K562 (cell line): ENCODE data around the gene PBX4. TPM values are rescaled to one million over a fixed set of nuclear protein-coding genes. Genes with fewer than 3 reads are reported as not detected.

ENCODE experiments used
- ARID2 ChIP-seq: fragments of 450-650 bp; IDR thresholded peaks from 2 replicates; pipeline ENCODE4 v1.6.1; 2017; ENCODE audit warnings: antibody characterized with exemption, mild to moderate bottlenecking
- BRD9 ChIP-seq: fragments of 450-650 bp; IDR thresholded peaks from 2 replicates; pipeline ENCODE4 v1.6.1; 2018; ENCODE audit warnings: low read depth; ENCODE audit not compliant: partially characterized antibody
- CBFB ChIP-seq: sonication (generic); formaldehyde crosslinking; IDR thresholded peaks from 2 replicates; pipeline ENCODE4 v1.4.0; 2020; ENCODE audit warnings: mild to moderate bottlenecking, missing genetic modification reagents
- EWSR1 ChIP-seq: fragments of 450-650 bp; IDR thresholded peaks from 2 replicates; pipeline ENCODE4 v1.6.1; 2018; ENCODE audit warnings: borderline replicate concordance, mild to moderate bottlenecking, low read depth, moderate library complexity; ENCODE audit not compliant: partially characterized antibody
- FOXJ2 ChIP-seq: fragments of 200-800 bp; sonication (Bioruptor generic); IDR thresholded peaks from 2 replicates; pipeline ENCODE4 v1.6.1; 2016; ENCODE audit warnings: missing genetic modification characterization, missing compliant biosample characterization
- JUND ChIP-seq, 2 experiments: IDR thresholded peaks; 2 replicates in 1 of 2; 3 replicates in 1 of 2; pipeline ENCODE4 v1.6.1; 2011; ENCODE audit warnings: borderline replicate concordance in 2 of 2, low read depth in 2 of 2, low read length in 2 of 2, improper control_type of control experiment in 1 of 2, missing biosample characterization in 1 of 2, missing genetic modification characterization in 1 of 2, missing genetic modification reagents in 1 of 2
- MEIS2 ChIP-seq: fragments of 450-650 bp; IDR thresholded peaks from 2 replicates; pipeline ENCODE4 v1.6.1; 2014; ENCODE audit warnings: mild to moderate bottlenecking; ENCODE audit not compliant: partially characterized antibody
- MNT ChIP-seq, 2 experiments: fragments of 450-650 bp; conservative IDR thresholded peaks; 2 replicates each; pipeline ENCODE4 v1.6.1; 2017; ENCODE audit warnings: mild to moderate bottlenecking in 2 of 2, moderate library complexity in 2 of 2
- NCOR1 ChIP-seq: fragments of 450-650 bp; IDR thresholded peaks from 2 replicates; pipeline ENCODE4 v1.6.1; 2016; ENCODE audit warnings: mild to moderate bottlenecking, moderate library complexity
- NKRF ChIP-seq: fragments of 450-650 bp; IDR thresholded peaks from 2 replicates; pipeline ENCODE4 v1.6.1; 2016; ENCODE audit warnings: borderline replicate concordance
- PATZ1 ChIP-seq: fragments of 250-450 bp; sonication (Bioruptor Pico); IDR thresholded peaks from 2 replicates; pipeline ENCODE4 v1.5.0; 2020; ENCODE audit warnings: mild to moderate bottlenecking, borderline replicate concordance
- RHOXF2B ChIP-seq: fragments of 250-450 bp; sonication (Bioruptor Pico); conservative IDR thresholded peaks from 2 replicates; pipeline ENCODE4 v1.5.1; 2021
- SIN3A ChIP-seq, 2 experiments: fragments of 150-350 bp in 1 of 2; IDR thresholded peaks; 2 replicates each; pipeline ENCODE4 v1.6.1; 2011 to 2016; ENCODE audit warnings: borderline replicate concordance in 2 of 2, low read depth in 2 of 2, low read length in 2 of 2, mild to moderate bottlenecking in 2 of 2, moderate library complexity in 2 of 2; ENCODE audit not compliant: control insufficient read depth in 1 of 2
- THAP12 ChIP-seq: fragments of 250-450 bp; sonication (Bioruptor Pico); IDR thresholded peaks from 2 replicates; pipeline ENCODE4 v1.9.0; 2021; ENCODE audit warnings: mild to moderate bottlenecking, inconsistent platforms
- ZFX ChIP-seq: sonication (generic); formaldehyde crosslinking; IDR thresholded peaks from 2 replicates; pipeline ENCODE4 v1.8.0; 2022; ENCODE audit warnings: mild to moderate bottlenecking, missing genetic modification reagents, moderate library complexity
- ZNF354B ChIP-seq: fragments of 250-450 bp; sonication (Bioruptor Pico); IDR thresholded peaks from 2 replicates; pipeline ENCODE4 v1.4.0; 2020
- ZNF41 ChIP-seq: fragments of 250-450 bp; sonication (Bioruptor Pico); conservative IDR thresholded peaks from 2 replicates; pipeline ENCODE4 v1.4.0; 2020; ENCODE audit warnings: mild to moderate bottlenecking
- ZSCAN32 ChIP-seq: fragments of 450-650 bp; formaldehyde crosslinking; IDR thresholded peaks from 2 replicates; pipeline ENCODE4 v1.4.0; 2020; ENCODE audit warnings: mild to moderate bottlenecking, moderate library complexity
- polyA plus RNA-seq, 8 experiments: library from polyadenylated mRNA; depleted of rRNA in 4 of 8; stranded (reverse) in 5 of 8; unstranded in 3 of 8; fragments of >200 nt; fragmentation: Nextera tagmentation in 2 of 8; fragmentation: Illumina TruSeq in 1 of 8; extraction: Ambion mirVana in 2 of 8; extraction: Trizol in 1 of 8; gene quantifications; 2 replicates each; pipeline versions ENCODE4 v1.2.1 to v1.2.3, GENCODE V29; 2011 to 2014; ENCODE audit warnings: inconsistent platforms in 1 of 8, missing spikeins in 1 of 8
- total RNA-seq, 7 experiments: library from RNA; depleted of rRNA in 6 of 7; stranded (reverse); fragments of >200 nt in 6 of 7; fragmentation: Illumina TruSeq in 2 of 7; extraction: Trizol in 2 of 7; gene quantifications; 2 replicates each; pipeline versions ENCODE4 v1.2.1 to v1.2.3, GENCODE V29; 2011 to 2021; ENCODE audit warnings: low replicate concordance in 1 of 7

The PBX4 gene
- total and polyA plus RNA-seq, 9 of the 15 experiments (the other 6 are each of a cell fraction or from before 2014, with no cell fraction given): 0.11 to 3.8 (median 1.6) TPM; not detected in 1

- TF ChIP-seq MNT (conservative IDR thresholded peaks at IDR 0.05) (peak; percentile 61 to 81; a peak in 3 of 4 replicates), SIN3A (IDR thresholded peaks at IDR 0.05; ENCODE audit: borderline replicate concordance in 2 of 2, control insufficient read depth in 1 of 2, low read depth in 2 of 2, low read length in 2 of 2) (peak in 1 of 2 experiments; percentile 44; a peak in 1 of 4 replicates), MEIS2 (no peak), EWSR1 (no peak), NKRF (peak; percentile 80; the same call in 1 of the 2 replicates), JUND (IDR thresholded peaks at IDR 0.05; ENCODE audit: borderline replicate concordance, low read depth, low read length) (peak; percentile 22; the same call in 1 of the 2 replicates), JUND (tag; IDR thresholded peaks at IDR 0.05; ENCODE audit: borderline replicate concordance, low read depth, low read length) (peak; percentile 13; the same call in 1 of the 3 replicates), ZNF354B (no peak), ZNF41 (CRISPR knock-in tag) (0 out of 2 replicates have a peak, but pooled peaks have one; percentile 48), ZSCAN32 (CRISPR knock-in tag) (no peak), ARID2 (no peak), NCOR1 (no peak), RHOXF2B (no peak), BRD9 (peak; percentile 59), ZFX (peak; percentile 68), CBFB (CRISPR knock-in tag) (no peak), FOXJ2 (peak; percentile 89), THAP12 (CRISPR knock-in tag) (peak; percentile 74), PATZ1 (no peak)
These were observed 45.0 kb upstream of the PBX4 start, which contains the start of gene ATP13A1 (continued) for GRCh38 chr19:19663256-19664120.
